MCF 10A (cell line): ENCODE data around the gene SPOUT1. TPM values are rescaled to one million over a fixed set of nuclear protein-coding genes. Genes with fewer than 3 reads are reported as not detected.

Source experiments
- BruUV-seq: library from RNA; stranded (reverse); fragments of 400-500 nt; replicated peaks from 2 replicates; lab custom pipeline; 2021; lab: Mats Ljungman, UMichigan
- CTCF ChIA-PET: fragments of 300-600 bp; sonication (Branson Sonifier 250); formaldehyde crosslinking; extraction: SDS; loops from one replicate; lab custom pipeline; 2021; ENCODE audit warnings: antibody characterized with exemption, inconsistent platforms; lab: Yijun Ruan, JAX
- POLR2A ChIA-PET: fragments of 300-600, 350-650 bp; sonication (Branson Sonifier 250); formaldehyde crosslinking; extraction: SDS; loops from one replicate; lab custom pipeline; 2020; ENCODE audit warnings: antibody characterized with exemption, inconsistent platforms; lab: Yijun Ruan, JAX
- DNase-seq: peaks from one replicate; pipeline ENCODE4 v3.0.0-alpha.2; 2018; ENCODE audit not compliant: unreplicated experiment
- H3K27ac Mint-ChIP-seq: one replicate; pipeline ENCODE4 v1.8.0; 2022; ENCODE audit warnings: mild to moderate bottlenecking, low read depth, mixed read lengths; ENCODE audit not compliant: unreplicated experiment
- H3K27me3 Mint-ChIP-seq: one replicate; pipeline ENCODE4 v1.8.0; 2022; ENCODE audit warnings: mixed read lengths; ENCODE audit not compliant: insufficient read depth, unreplicated experiment
- H3K36me3 Mint-ChIP-seq: one replicate; pipeline ENCODE4 v1.8.0; 2022; ENCODE audit warnings: mild to moderate bottlenecking, moderate library complexity, mixed read lengths; ENCODE audit not compliant: insufficient read depth, unreplicated experiment
- H3K4me1 Mint-ChIP-seq: one replicate; pipeline ENCODE4 v1.8.0; 2022; ENCODE audit warnings: mixed read lengths; ENCODE audit not compliant: insufficient read depth, unreplicated experiment
- H3K4me3 Mint-ChIP-seq: one replicate; pipeline ENCODE4 v1.8.0; 2022; ENCODE audit warnings: mild to moderate bottlenecking, moderate library complexity, mixed read lengths; ENCODE audit not compliant: unreplicated experiment
- H3K9me3 Mint-ChIP-seq: one replicate; pipeline ENCODE4 v1.8.0; 2022; ENCODE audit warnings: mixed read lengths; ENCODE audit not compliant: unreplicated experiment
- CTCF ChIP-seq: fragments of 200-600 bp; IDR thresholded peaks from one replicate; pipeline ENCODE4 v1.8.0; 2022; ENCODE audit warnings: antibody characterized with exemption, mild to moderate bottlenecking; ENCODE audit not compliant: unreplicated experiment
- intact Hi-C: fragments of 100-400 bp; cut with micrococcal nuclease; formaldehyde crosslinking; loops from 2 replicates; pipeline ENCODE4 v1.14.1; 2022
- total RNA-seq: library from RNA; stranded (reverse); gene quantifications from 2 replicates; pipeline ENCODE4 v1.2.3, GENCODE V29; 2022

SPOUT1 gene
- total RNA-seq, 1 experiment from 2014 or later, result 32.4 TPM

GRCh38 chr9:128825923-128826700, 3.5 kb downstream of the SPOUT1 start:
- intact Hi-C loops, result no loop called here
- Mint-ChIP-seq H3K27ac (no peak overlapping the region), H3K9me3 (no peaks in the 10 kb centered on the region), H3K4me3 (no peak overlapping the region), H3K36me3 (peaks cover 31% of the 10 kb centered on the region), H3K27me3 (no peaks in the 10 kb centered on the region), H3K4me1 (peaks cover 15% of the 10 kb centered on the region)
- DNase-seq, result no peak
- ChIA-PET CTCF (interaction anchor here (2.3 kb wide), 1 partner anchor 8 kb away, joined by 6 read pairs; the partner anchor contains the start of gene ENDOG), POLR2A (interaction anchor here (0.6 kb wide), 1 partner anchor 141 kb away, joined by 3 read pairs; no protein-coding TSS in a partner anchor)
- BruUV-seq, result no TSS peak
- TF ChIP-seq CTCF, result no peak

DNA sequence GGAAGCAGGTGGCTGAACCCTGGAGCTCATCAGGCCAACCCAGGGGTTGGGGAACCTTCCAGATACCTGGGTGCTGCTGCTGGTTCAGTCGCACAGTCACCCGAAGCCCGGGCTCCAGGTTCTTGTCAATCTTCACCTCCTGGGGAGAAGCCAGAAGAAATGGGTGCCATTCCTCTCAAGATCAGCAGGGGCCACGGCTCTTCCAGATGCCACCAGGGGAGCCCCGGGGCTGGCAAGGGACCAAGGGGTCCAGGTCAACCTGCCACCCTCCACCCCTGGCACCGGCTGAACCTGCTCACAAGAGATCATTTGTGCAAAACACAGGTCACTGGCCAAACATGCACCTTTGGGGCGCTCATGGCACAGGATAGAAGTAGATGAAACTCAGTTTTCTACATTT, 4.7 kb downstream of the SPOUT1 start:
- DNase-seq, result no peak
- no TSS peak for BruUV-seq
- H3K27me3 Mint-ChIP-seq, result no peaks in the 10 kb centered on the region
- H3K4me3 Mint-ChIP-seq, result no peak overlapping the region
- H3K36me3 Mint-ChIP-seq, result peaks cover 34% of the 10 kb centered on the region
- ChIA-PET CTCF (no interaction called here), POLR2A (no interaction called here)
- intact Hi-C loops, result no loop called here
- TF ChIP-seq CTCF, result no peak
- no peaks in the 10 kb centered on the region for H3K9me3 Mint-ChIP-seq
- no peak overlapping the region for H3K27ac Mint-ChIP-seq
- peaks cover 15% of the 10 kb centered on the region for H3K4me1 Mint-ChIP-seq

GRCh38 chr9:128823903-128824406, 5.6 kb downstream of the SPOUT1 start:
- Mint-ChIP-seq H3K4me1 (peaks cover 12% of the 10 kb centered on the region), H3K36me3 (peaks cover 34% of the 10 kb centered on the region), H3K9me3 (no peaks in the 10 kb centered on the region), H3K27ac (no peak overlapping the region), H3K4me3 (no peak overlapping the region), H3K27me3 (no peaks in the 10 kb centered on the region)
- POLR2A ChIA-PET, result no interaction called here
- no TSS peak for BruUV-seq
- no peak for TF ChIP-seq CTCF
- no peak for DNase-seq
- CTCF ChIA-PET, result interaction anchor here (0.6 kb wide), 1 partner anchor 188 kb away, joined by 3 read pairs; no protein-coding TSS in a partner anchor
- intact Hi-C loops, result no loop called here

DNA sequence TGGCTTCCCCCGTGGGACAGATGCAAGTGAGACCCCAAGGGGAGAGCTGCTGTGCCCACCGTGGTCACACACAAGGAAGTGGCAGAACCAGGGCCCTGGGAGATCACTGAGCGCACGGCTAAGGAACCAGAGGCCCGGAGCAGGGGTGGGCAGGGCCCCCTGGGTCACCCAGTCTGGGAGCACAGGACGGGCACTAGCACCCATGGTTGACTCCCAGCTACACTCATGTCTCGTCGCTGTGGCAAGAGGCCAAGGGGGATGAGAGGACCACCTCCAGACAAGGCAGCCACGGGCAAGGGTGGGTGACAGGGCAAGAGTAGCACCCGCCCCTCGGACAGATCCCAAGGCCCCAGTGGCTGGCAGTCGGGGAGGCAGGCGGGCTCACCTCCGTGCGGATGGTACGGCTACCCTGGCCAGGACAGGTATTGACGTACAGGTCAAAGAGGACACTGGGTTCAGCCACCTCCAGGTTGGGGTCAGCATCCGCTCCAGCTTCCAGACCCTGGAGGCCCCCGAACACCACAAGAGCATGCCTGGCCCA, 6.2 kb downstream of the SPOUT1 start:
- intact Hi-C loops, result no loop called here
- no peak for TF ChIP-seq CTCF
- Mint-ChIP-seq H3K4me1 (peaks cover 7% of the 10 kb centered on the region), H3K4me3 (no peak overlapping the region), H3K9me3 (no peaks in the 10 kb centered on the region), H3K36me3 (peaks cover 34% of the 10 kb centered on the region), H3K27ac (no peak overlapping the region), H3K27me3 (no peaks in the 10 kb centered on the region)
- POLR2A ChIA-PET, result no interaction called here
- BruUV-seq, result no TSS peak
- CTCF ChIA-PET, result interaction anchor here (0.6 kb wide), 2 partner anchors 50 to 187 kb away, joined by 3 read pairs; no protein-coding TSS in a partner anchor
- no peak for DNase-seq
